ENCODE measurements around the gene XYLT1.
A peak's percentile ranks its signal among the peaks of the same experiment; 100 is the strongest.

The XYLT1 gene

DNA sequence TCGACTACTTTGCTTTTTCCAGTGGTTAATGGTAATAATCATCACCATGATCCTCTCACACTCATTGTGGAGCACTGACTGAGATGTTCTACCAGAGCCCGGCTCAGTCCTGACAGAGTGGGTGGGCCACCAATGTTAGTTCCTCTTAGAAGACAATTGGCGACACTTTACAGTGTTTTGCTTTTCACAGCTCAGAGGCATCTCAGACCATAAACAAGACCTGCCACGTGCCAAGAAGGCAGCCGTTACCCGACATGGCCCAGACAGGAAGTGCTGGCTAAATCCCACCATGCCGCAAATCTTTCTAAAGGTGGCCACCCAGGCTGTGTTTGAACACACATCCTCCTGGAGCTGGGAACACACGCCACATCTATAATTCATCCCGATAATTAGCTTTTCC is 103.7 kb downstream of the XYLT1 start:
- Histone ChIP-seq H3K79me2 (ENCODE audit: control insufficient read depth, low read length) (peaks cover 45% of the 10 kb centered on the region), H3K9me2 (replicated peaks; ENCODE audit: control insufficient read depth, low read length) (no peaks in the 10 kb centered on the region), H3K4me2 (ENCODE audit: low read length) (peak overlapping the region; percentile 19), H3K4me3 (ENCODE audit: low read length) (no peak overlapping the region), H3K9me3 (ENCODE audit: control insufficient read depth, insufficient read depth, low read length) (no peaks in the 10 kb centered on the region), H3K27ac (ENCODE audit: low read depth, low read length) (no peak overlapping the region), H3K4me1 (ENCODE audit: control insufficient read depth, low read length) (peaks cover 72% of the 10 kb centered on the region), H3K27me3 (ENCODE audit: control insufficient read depth, low read length) (no peaks in the 10 kb centered on the region), H3K36me3 (ENCODE audit: control insufficient read depth, low read length) (no peaks in the 10 kb centered on the region), H3F3A (ENCODE audit: control insufficient read depth, insufficient read depth) (peaks cover 6% of the 10 kb centered on the region), H4K20me1 (ENCODE audit: control insufficient read depth, insufficient read depth, low read depth, low read length) (no peaks in the 10 kb centered on the region)
- TF ChIP-seq, protein P1, sequence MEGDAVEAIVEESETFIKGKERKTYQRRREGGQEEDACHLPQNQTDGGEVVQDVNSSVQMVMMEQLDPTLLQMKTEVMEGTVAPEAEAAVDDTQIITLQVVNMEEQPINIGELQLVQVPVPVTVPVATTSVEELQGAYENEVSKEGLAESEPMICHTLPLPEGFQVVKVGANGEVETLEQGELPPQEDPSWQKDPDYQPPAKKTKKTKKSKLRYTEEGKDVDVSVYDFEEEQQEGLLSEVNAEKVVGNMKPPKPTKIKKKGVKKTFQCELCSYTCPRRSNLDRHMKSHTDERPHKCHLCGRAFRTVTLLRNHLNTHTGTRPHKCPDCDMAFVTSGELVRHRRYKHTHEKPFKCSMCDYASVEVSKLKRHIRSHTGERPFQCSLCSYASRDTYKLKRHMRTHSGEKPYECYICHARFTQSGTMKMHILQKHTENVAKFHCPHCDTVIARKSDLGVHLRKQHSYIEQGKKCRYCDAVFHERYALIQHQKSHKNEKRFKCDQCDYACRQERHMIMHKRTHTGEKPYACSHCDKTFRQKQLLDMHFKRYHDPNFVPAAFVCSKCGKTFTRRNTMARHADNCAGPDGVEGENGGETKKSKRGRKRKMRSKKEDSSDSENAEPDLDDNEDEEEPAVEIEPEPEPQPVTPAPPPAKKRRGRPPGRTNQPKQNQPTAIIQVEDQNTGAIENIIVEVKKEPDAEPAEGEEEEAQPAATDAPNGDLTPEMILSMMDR (IDR thresholded peaks at IDR 0.05; ENCODE audit: low read depth, low read length, poor library complexity, severe bottlenecking), result no peak
- no peak for TF ChIP-seq EZH2phosphoT487 (IDR thresholded peaks at IDR 0.05; ENCODE audit: borderline replicate concordance, low read length)

- Histone ChIP-seq H3K4me2 (ENCODE audit: low read length) (peak overlapping the region; percentile 19; the same call in 1 of the 2 replicates), H3K9me3 (ENCODE audit: control insufficient read depth, insufficient read depth, low read length) (no peaks in the 10 kb centered on the region), H3K4me1 (ENCODE audit: control insufficient read depth, low read length) (peaks cover 66% of the 10 kb centered on the region), H4K20me1 (ENCODE audit: control insufficient read depth, insufficient read depth, low read depth, low read length) (no peaks in the 10 kb centered on the region), H3F3A (ENCODE audit: control insufficient read depth, insufficient read depth) (peaks cover 3% of the 10 kb centered on the region; the same call in 1 of the 2 replicates), H3K79me2 (ENCODE audit: control insufficient read depth, low read length) (peaks cover 45% of the 10 kb centered on the region), H3K4me3 (ENCODE audit: low read length) (no peak overlapping the region), H3K27me3 (ENCODE audit: control insufficient read depth, low read length) (no peaks in the 10 kb centered on the region), H3K9me2 (replicated peaks; ENCODE audit: control insufficient read depth, low read length) (no peaks in the 10 kb centered on the region), H3K27ac (ENCODE audit: low read depth, low read length) (no peak overlapping the region), H3K36me3 (ENCODE audit: control insufficient read depth, low read length) (no peaks in the 10 kb centered on the region)
- TF ChIP-seq EZH2phosphoT487 (IDR thresholded peaks at IDR 0.05; ENCODE audit: borderline replicate concordance, low read length), result no peak
- TF ChIP-seq, protein P1 (IDR thresholded peaks at IDR 0.05; ENCODE audit: low read depth, low read length, poor library complexity, severe bottlenecking), result no peak
Observed at GRCh38 chr16:17366299-17366961, 104.3 kb downstream of the XYLT1 start.

GRCh38 chr16:17365591-17366298 is 105.0 kb downstream of the XYLT1 start:
- no peaks in the 10 kb centered on the region for H3K9me2 ChIP-seq (replicated peaks; ENCODE audit: control insufficient read depth, low read length)
- H3F3A ChIP-seq (ENCODE audit: control insufficient read depth, insufficient read depth), result peaks cover 3% of the 10 kb centered on the region; the same call in 1 of the 2 replicates
- no peaks in the 10 kb centered on the region for H4K20me1 ChIP-seq (ENCODE audit: control insufficient read depth, insufficient read depth, low read depth, low read length)
- no peak overlapping the region for H3K27ac ChIP-seq (ENCODE audit: low read depth, low read length)
- H3K79me2 ChIP-seq (ENCODE audit: control insufficient read depth, low read length), result peaks cover 45% of the 10 kb centered on the region
- peaks cover 64% of the 10 kb centered on the region for H3K4me1 ChIP-seq (ENCODE audit: control insufficient read depth, low read length)
- no peaks in the 10 kb centered on the region for H3K36me3 ChIP-seq (ENCODE audit: control insufficient read depth, low read length)
- no peaks in the 10 kb centered on the region for H3K27me3 ChIP-seq (ENCODE audit: control insufficient read depth, low read length)
- H3K4me3 ChIP-seq (ENCODE audit: low read length), result no peak overlapping the region
- TF ChIP-seq, protein P1 (IDR thresholded peaks at IDR 0.05; ENCODE audit: low read depth, low read length, poor library complexity, severe bottlenecking), result no peak
- no peak for TF ChIP-seq EZH2phosphoT487 (IDR thresholded peaks at IDR 0.05; ENCODE audit: borderline replicate concordance, low read length)
- no peaks in the 10 kb centered on the region for H3K9me3 ChIP-seq (ENCODE audit: control insufficient read depth, insufficient read depth, low read length)
- H3K4me2 ChIP-seq (ENCODE audit: low read length), result no peak overlapping the region

All from DOHH2 (cell line).